H9 (cell line): Measurements from ENCODE around the gene LRRC63. TPM values are rescaled to one million over a fixed set of nuclear protein-coding genes. Genes with fewer than 3 reads are reported as not detected.

Experiments used
- DNase-seq: peaks from one replicate; pipeline ENCODE4 v3.0.0-alpha.2; 2017
- H2AFZ ChIP-seq: one replicate; pipeline ENCODE4 v1.6.1; 2013; ENCODE audit warnings: mild to moderate bottlenecking, low read length, control low read depth, moderate library complexity
- H2AK5ac ChIP-seq: 2 replicates; pipeline ENCODE4 v1.6.1; 2013; ENCODE audit warnings: low read length, control low read depth, mixed read lengths; ENCODE audit not compliant: insufficient read length
- H2BK120ac ChIP-seq: one replicate; pipeline ENCODE4 v1.6.1; 2013; ENCODE audit warnings: low read depth, mild to moderate bottlenecking, low read length, control low read depth, inconsistent platforms; ENCODE audit not compliant: poor library complexity, severe bottlenecking
- H2BK12ac ChIP-seq: 2 replicates; pipeline ENCODE4 v1.6.1; 2013; ENCODE audit warnings: low read length, control low read depth, mixed read lengths, low read depth; ENCODE audit not compliant: insufficient read length
- H2BK15ac ChIP-seq: 2 replicates; pipeline ENCODE4 v1.6.1; 2013; ENCODE audit warnings: low read depth, low read length, control low read depth
- H2BK20ac ChIP-seq: one replicate; pipeline ENCODE4 v1.6.1; 2013; ENCODE audit warnings: low read depth, mild to moderate bottlenecking, low read length, control low read depth, inconsistent platforms; ENCODE audit not compliant: poor library complexity, severe bottlenecking
- H2BK5ac ChIP-seq: 2 replicates; pipeline ENCODE4 v1.6.1; 2013; ENCODE audit warnings: low read length, control low read depth, mixed read lengths; ENCODE audit not compliant: insufficient read length
- H3K14ac ChIP-seq: 2 replicates; pipeline ENCODE4 v1.6.1; 2013; ENCODE audit warnings: low read length, control low read depth; ENCODE audit not compliant: insufficient read depth
- H3K18ac ChIP-seq: 2 replicates; pipeline ENCODE4 v1.6.1; 2013; ENCODE audit warnings: low read depth, mild to moderate bottlenecking, mixed read lengths, low read length, control low read depth; ENCODE audit not compliant: insufficient read length
- H3K23ac ChIP-seq: 2 replicates; pipeline ENCODE4 v1.6.1; 2013; ENCODE audit warnings: low read length, control low read depth, mixed read lengths, low read depth; ENCODE audit not compliant: insufficient read length
- H3K23me2 ChIP-seq: 2 replicates; pipeline ENCODE4 v1.6.1; 2013; ENCODE audit warnings: low read depth, mild to moderate bottlenecking, mixed read lengths, low read length, control low read depth; ENCODE audit not compliant: insufficient read length, poor library complexity, severe bottlenecking
- H3K27ac ChIP-seq: 2 replicates; pipeline ENCODE4 v1.5.1; 2013; ENCODE audit warnings: low read length, control low read depth, mixed read lengths, low read depth; ENCODE audit not compliant: insufficient read length
- H3K27me3 ChIP-seq: 2 replicates; pipeline ENCODE4 v1.6.1; 2013; ENCODE audit warnings: low read length, control low read depth, inconsistent platforms; ENCODE audit not compliant: insufficient read depth
- H3K4ac ChIP-seq: 2 replicates; pipeline ENCODE4 v1.6.1; 2013; ENCODE audit warnings: low read depth, mild to moderate bottlenecking, control low read depth, inconsistent platforms, low read length, moderate library complexity
- H3K4me1 ChIP-seq: 2 replicates; pipeline ENCODE4 v1.6.1; 2013; ENCODE audit warnings: low read length, control low read depth, inconsistent platforms; ENCODE audit not compliant: insufficient read depth
- H3K4me2 ChIP-seq: 2 replicates; pipeline ENCODE4 v1.6.1; 2013; ENCODE audit warnings: low read length, control low read depth, mixed read lengths; ENCODE audit not compliant: insufficient read length, insufficient read depth
- H3K56ac ChIP-seq: 2 replicates; pipeline ENCODE4 v1.6.1; 2013; ENCODE audit warnings: low read depth, mild to moderate bottlenecking, mixed read lengths, low read length, control low read depth; ENCODE audit not compliant: insufficient read length
- H3K79me1 ChIP-seq: 2 replicates; pipeline ENCODE4 v1.6.1; 2013; ENCODE audit warnings: low read depth, mild to moderate bottlenecking, moderate library complexity, low read length, control low read depth, inconsistent platforms; ENCODE audit not compliant: insufficient read depth, poor library complexity, severe bottlenecking
- H3K79me2 ChIP-seq: 2 replicates; pipeline ENCODE4 v1.6.1; 2013; ENCODE audit warnings: low read length, control low read depth, inconsistent platforms; ENCODE audit not compliant: insufficient read depth
- H3K9ac ChIP-seq: 2 replicates; pipeline ENCODE4 v1.6.1; 2013; ENCODE audit warnings: low read length, control low read depth, mixed read lengths; ENCODE audit not compliant: insufficient read length; ENCODE audit errors: extremely low read depth
- H3K9me3 ChIP-seq: one replicate; pipeline ENCODE4 v1.6.1; 2013; ENCODE audit warnings: low read depth, low read length, inconsistent platforms; ENCODE audit not compliant: control insufficient read depth
- H3T11ph ChIP-seq: one replicate; pipeline ENCODE4 v1.6.1; 2013; ENCODE audit warnings: mild to moderate bottlenecking, low read length, control low read depth, inconsistent platforms
- H4K20me1 ChIP-seq: one replicate; pipeline ENCODE4 v1.6.1; 2013; ENCODE audit not compliant: control insufficient read depth, insufficient read length, insufficient read depth
- H4K5ac ChIP-seq: 2 replicates; pipeline ENCODE4 v1.6.1; 2013; ENCODE audit warnings: low read depth, mild to moderate bottlenecking, mixed read lengths, low read length, control low read depth; ENCODE audit not compliant: insufficient read length
- H4K8ac ChIP-seq: replicated peaks from 2 replicates; pipeline ENCODE4 v1.6.1; 2013; ENCODE audit warnings: low read length, control low read depth, mixed read lengths, low read depth; ENCODE audit not compliant: insufficient read length
- H4K91ac ChIP-seq: 2 replicates; pipeline ENCODE4 v1.6.1; 2013; ENCODE audit warnings: low read depth, mild to moderate bottlenecking, moderate library complexity, mixed read lengths, low read length, control low read depth; ENCODE audit not compliant: insufficient read length
- H3K27ac Mint-ChIP-seq, 3 experiments: 2 replicates in 2 of 3; 3 replicates in 1 of 3; pipeline ENCODE4 v1.8.0; 2020 to 2021; ENCODE audit warnings: mixed read lengths in 3 of 3, mild to moderate bottlenecking in 1 of 3, moderate library complexity in 1 of 3
- H3K27me3 Mint-ChIP-seq: 2 replicates; pipeline ENCODE4 v1.8.0; 2021; ENCODE audit warnings: low read depth, mild to moderate bottlenecking, moderate library complexity, mixed read lengths
- H3K36me3 Mint-ChIP-seq, 3 experiments: 2 replicates in 2 of 3; 3 replicates in 1 of 3; pipeline ENCODE4 v1.8.0; 2020 to 2021; ENCODE audit warnings: low read depth in 3 of 3, mixed read lengths in 3 of 3; ENCODE audit not compliant: insufficient read depth in 1 of 3
- H3K4me1 Mint-ChIP-seq, 2 experiments: 2 replicates each; pipeline ENCODE4 v1.8.0; 2020; ENCODE audit warnings: mixed read lengths in 2 of 2
- H3K4me3 Mint-ChIP-seq, 2 experiments: 2 replicates in 1 of 2; 3 replicates in 1 of 2; pipeline ENCODE4 v1.8.0; 2020 to 2021; ENCODE audit warnings: mild to moderate bottlenecking in 2 of 2, mixed read lengths in 2 of 2, moderate library complexity in 1 of 2
- H3K9me3 Mint-ChIP-seq, 2 experiments: 2 replicates in 1 of 2; 3 replicates in 1 of 2; pipeline ENCODE4 v1.8.0; 2020; ENCODE audit warnings: mild to moderate bottlenecking in 2 of 2, mixed read lengths in 2 of 2, moderate library complexity in 1 of 2
- CTCF ChIP-seq: fragments of 200-600 bp; sonication (generic); conservative IDR thresholded peaks from 3 replicates; pipeline ENCODE4 v1.8.0; 2021; ENCODE audit warnings: antibody characterized with exemption, mild to moderate bottlenecking
- WGBS: extraction: QIAGEN DNeasy Blood & Tissue Kit; methylation state at CpG from one replicate; pipeline ENCODE4 v1.1.7; 2013; ENCODE audit warnings: missing lambda C conversion rate, low lambda C conversion rate, mixed read lengths; ENCODE audit not compliant: insufficient read length; ENCODE audit errors: extremely low coverage; 5-methylcytosine and 5-hydroxymethylcytosine counted together
- total RNA-seq: library from RNA; stranded (reverse); gene quantifications from 2 replicates; pipeline ENCODE4 v1.2.1, GENCODE V29; 2021

Gene LRRC63
- total RNA-seq, 1 experiment from 2014 or later = not detected

GRCh38 chr13:46307554-46307953 is 95.8 kb downstream of the LRRC63 start:
- no peak overlapping the region for H3K4ac ChIP-seq
- H4K8ac ChIP-seq = no peak overlapping the region
- H4K91ac ChIP-seq = no peak overlapping the region
- Mint-ChIP-seq H3K9me3 (no peaks in the 10 kb centered on the region; a peak in 1 of 5 replicates), H3K36me3 (no peaks in the 10 kb centered on the region), H3K4me3 (no peak overlapping the region), H3K27ac (no peak overlapping the region), H3K27me3 (no peaks in the 10 kb centered on the region), H3K4me1 (no peaks in the 10 kb centered on the region)
- no peak overlapping the region for H2BK12ac ChIP-seq
- no peak overlapping the region for H2BK20ac ChIP-seq
- H3K14ac ChIP-seq = no peak overlapping the region
- no CpG with 5 or more reads among the region's 1 CpG for WGBS
- H2BK5ac ChIP-seq = no peak overlapping the region
- H3K27ac ChIP-seq = no peak overlapping the region
- H3K23ac ChIP-seq = no peak overlapping the region
- H3K9ac ChIP-seq = no peak overlapping the region
- TF ChIP-seq CTCF = no peak
- H3K56ac ChIP-seq = no peak overlapping the region
- no peaks in the 10 kb centered on the region for H3K79me2 ChIP-seq
- H3T11ph ChIP-seq = no peak overlapping the region
- DNase-seq = no peak
- no peaks in the 10 kb centered on the region for H4K20me1 ChIP-seq
- H4K5ac ChIP-seq = no peak overlapping the region
- no peak overlapping the region for H2BK15ac ChIP-seq
- no peaks in the 10 kb centered on the region for H3K23me2 ChIP-seq
- no peak overlapping the region for H3K18ac ChIP-seq
- no peaks in the 10 kb centered on the region; the same call in 1 of the 2 replicates for H3K27me3 ChIP-seq
- H2AK5ac ChIP-seq = no peak overlapping the region
- H3K4me1 ChIP-seq = no peaks in the 10 kb centered on the region
- H3K4me2 ChIP-seq = no peak overlapping the region
- H3K9me3 ChIP-seq = no peaks in the 10 kb centered on the region
- H2BK120ac ChIP-seq = no peak overlapping the region
- no peaks in the 10 kb centered on the region for H3K79me1 ChIP-seq
- H2AFZ ChIP-seq = no peak overlapping the region
